ENCODE results near the gene G6PD. TPM values are rescaled to one million over a fixed set of nuclear protein-coding genes. Genes with fewer than 3 reads are reported as not detected.

The G6PD gene
- total RNA-seq, 2 donors from 2014 or later = 41.0 to 48.6 TPM

GRCh38 chrX:154482786-154483185 lies 63.9 kb downstream of the G6PD start:
- DNase-seq = no peak
- intact Hi-C loops (cut with DNase I) = no loop called here
- Histone ChIP-seq H3K9ac (ENCODE audit: low read depth in 2 of 2, low read length in 2 of 2) (no peak overlapping the region), H3K9me3 (no peaks in the 10 kb centered on the region), H3K4me3 (no peak overlapping the region), H3K36me3 (no peaks in the 10 kb centered on the region), H3K4me1 (no peaks in the 10 kb centered on the region), H3K27me3 (no peaks in the 10 kb centered on the region), H3K27ac (no peak overlapping the region)
- no peak for TF ChIP-seq CTCF (IDR thresholded peaks at IDR 0.05)

- no peaks in the 10 kb centered on the region for H3K36me3 ChIP-seq
- H3K9me3 ChIP-seq = no peaks in the 10 kb centered on the region
- no peak for TF ChIP-seq CTCF (IDR thresholded peaks at IDR 0.05)
- H3K9ac ChIP-seq (ENCODE audit: low read depth in 2 of 2, low read length in 2 of 2) = no peak overlapping the region
- intact Hi-C loops (cut with DNase I) = no loop called here
- no peak for DNase-seq
- H3K27me3 ChIP-seq = no peaks in the 10 kb centered on the region
- H3K27ac ChIP-seq = no peak overlapping the region
- no peaks in the 10 kb centered on the region for H3K4me1 ChIP-seq
- H3K4me3 ChIP-seq = no peak overlapping the region
These were observed 64.6 kb downstream of the G6PD start for GRCh38 chrX:154481911-154482601.

Other genes starting within 250 kb of the G6PD start
- gene FLNA, start 172.2 kb downstream of the G6PD start, total RNA-seq = 100 to 1,000 TPM; 124 to 773 TPM
- 10 to 100 TPM; 44.4 to 49.1 TPM for gene EMD, start 167.6 kb downstream of the G6PD start, total RNA-seq
- gene RPL10, start 148.5 kb downstream of the G6PD start, total RNA-seq = 1,000 to 10,000 TPM; 1,915 to 2,641 TPM
- gene DNASE1L1, start 137.6 kb downstream of the G6PD start, total RNA-seq = 10 to 100 TPM; 19.1 to 29.2 TPM
- 10 to 100 TPM; 33.2 to 54.5 TPM for gene TAFAZZIN, start 135.3 kb downstream of the G6PD start, total RNA-seq
- gene ATP6AP1, start 118.2 kb downstream of the G6PD start, total RNA-seq = 10 to 100 TPM; 86.3 to 96.9 TPM
- 10 to 100 TPM; 63.0 to 83.0 TPM for gene GDI1, start 109.7 kb downstream of the G6PD start, total RNA-seq
- 10 to 100 TPM; 41.9 to 60.1 TPM for gene FAM50A, start 102.7 kb downstream of the G6PD start, total RNA-seq
- gene PLXNA3, start 88.6 kb downstream of the G6PD start, total RNA-seq = 10 to 100 TPM; 37.7 to 43.9 TPM
- 10 to 100 TPM; 10.0 to 35.3 TPM for gene LAGE3, start 67.6 kb downstream of the G6PD start, total RNA-seq
- 10 to 100 TPM; 24.7 to 40.9 TPM for gene UBL4A, start 60.2 kb downstream of the G6PD start, total RNA-seq
- 10 to 100 TPM; 23.0 to 24.5 TPM for gene SLC10A3, start 56.2 kb downstream of the G6PD start, total RNA-seq
- 10 to 100 TPM; 63.1 to 71.1 TPM for gene FAM3A, start 30.6 kb downstream of the G6PD start, total RNA-seq
- gene IKBKG, start 774 bp upstream of the G6PD start, total RNA-seq = 10 to 100 TPM; 20.6 to 28.4 TPM
- gene CTAG1A, start 38.3 kb upstream of the G6PD start, total RNA-seq = not detected
- not detected for gene CTAG1B, start 72.4 kb upstream of the G6PD start, total RNA-seq
- not detected for gene CTAG2, start 106.7 kb upstream of the G6PD start, total RNA-seq
- 1 to 10 TPM; 1.2 to 1.4 TPM for gene GAB3, start 204.2 kb upstream of the G6PD start, total RNA-seq
- gene DKC1, start 216.0 kb upstream of the G6PD start, total RNA-seq = 10 to 100 TPM; 28.5 to 55.0 TPM

All from colonic mucosa (tissue), 4 donors.